Measurements from ENCODE around the gene RAB27B.

The RAB27B gene

DNA sequence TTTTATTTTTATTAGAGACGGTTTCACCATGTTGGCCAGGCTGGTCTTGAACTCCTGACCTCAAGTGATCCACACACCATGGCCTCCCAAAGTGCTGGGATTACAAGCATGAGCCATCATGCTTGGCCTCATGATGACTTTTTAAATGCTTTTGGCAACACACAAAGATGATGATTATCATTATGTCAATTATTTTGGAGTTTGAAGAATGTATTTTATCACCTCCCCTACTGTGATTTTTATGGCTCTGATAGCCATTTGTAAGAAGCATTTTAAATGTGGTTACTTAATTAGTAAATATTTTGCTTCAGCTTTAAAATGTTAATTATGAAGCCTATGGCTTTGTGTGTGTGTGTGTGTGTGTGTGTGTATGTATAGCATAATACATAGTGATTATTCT, 45.1 kb upstream of the RAB27B start:
- no peak for DNase-seq (ENCODE audit: low read depth in 1 of 2, low spot score in 1 of 2)
- H3K27ac ChIP-seq (replicated peaks): no peak overlapping the region
- H3K27me3 ChIP-seq (ENCODE audit: insufficient read depth, poor library complexity, severe bottlenecking): no peaks in the 10 kb centered on the region
- H3K4me3 ChIP-seq (replicated peaks; ENCODE audit: insufficient read depth, low read length): no peak overlapping the region
- TF ChIP-seq POLR2AphosphoS5 (IDR thresholded peaks at IDR 0.05; ENCODE audit: low read depth) (no peak), GABPA (IDR thresholded peaks at IDR 0.05; ENCODE audit: low read depth) (no peak), SPI1 (IDR thresholded peaks at IDR 0.05; ENCODE audit: borderline replicate concordance, low read depth) (no peak), CTCF (IDR thresholded peaks at IDR 0.05; ENCODE audit: insufficient read depth, low read length) (no peak)
- TF ChIP-seq, protein P1, sequence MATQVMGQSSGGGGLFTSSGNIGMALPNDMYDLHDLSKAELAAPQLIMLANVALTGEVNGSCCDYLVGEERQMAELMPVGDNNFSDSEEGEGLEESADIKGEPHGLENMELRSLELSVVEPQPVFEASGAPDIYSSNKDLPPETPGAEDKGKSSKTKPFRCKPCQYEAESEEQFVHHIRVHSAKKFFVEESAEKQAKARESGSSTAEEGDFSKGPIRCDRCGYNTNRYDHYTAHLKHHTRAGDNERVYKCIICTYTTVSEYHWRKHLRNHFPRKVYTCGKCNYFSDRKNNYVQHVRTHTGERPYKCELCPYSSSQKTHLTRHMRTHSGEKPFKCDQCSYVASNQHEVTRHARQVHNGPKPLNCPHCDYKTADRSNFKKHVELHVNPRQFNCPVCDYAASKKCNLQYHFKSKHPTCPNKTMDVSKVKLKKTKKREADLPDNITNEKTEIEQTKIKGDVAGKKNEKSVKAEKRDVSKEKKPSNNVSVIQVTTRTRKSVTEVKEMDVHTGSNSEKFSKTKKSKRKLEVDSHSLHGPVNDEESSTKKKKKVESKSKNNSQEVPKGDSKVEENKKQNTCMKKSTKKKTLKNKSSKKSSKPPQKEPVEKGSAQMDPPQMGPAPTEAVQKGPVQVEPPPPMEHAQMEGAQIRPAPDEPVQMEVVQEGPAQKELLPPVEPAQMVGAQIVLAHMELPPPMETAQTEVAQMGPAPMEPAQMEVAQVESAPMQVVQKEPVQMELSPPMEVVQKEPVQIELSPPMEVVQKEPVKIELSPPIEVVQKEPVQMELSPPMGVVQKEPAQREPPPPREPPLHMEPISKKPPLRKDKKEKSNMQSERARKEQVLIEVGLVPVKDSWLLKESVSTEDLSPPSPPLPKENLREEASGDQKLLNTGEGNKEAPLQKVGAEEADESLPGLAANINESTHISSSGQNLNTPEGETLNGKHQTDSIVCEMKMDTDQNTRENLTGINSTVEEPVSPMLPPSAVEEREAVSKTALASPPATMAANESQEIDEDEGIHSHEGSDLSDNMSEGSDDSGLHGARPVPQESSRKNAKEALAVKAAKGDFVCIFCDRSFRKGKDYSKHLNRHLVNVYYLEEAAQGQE (IDR thresholded peaks at IDR 0.05; ENCODE audit: insufficient replicate concordance, low read depth): no peak

DNA sequence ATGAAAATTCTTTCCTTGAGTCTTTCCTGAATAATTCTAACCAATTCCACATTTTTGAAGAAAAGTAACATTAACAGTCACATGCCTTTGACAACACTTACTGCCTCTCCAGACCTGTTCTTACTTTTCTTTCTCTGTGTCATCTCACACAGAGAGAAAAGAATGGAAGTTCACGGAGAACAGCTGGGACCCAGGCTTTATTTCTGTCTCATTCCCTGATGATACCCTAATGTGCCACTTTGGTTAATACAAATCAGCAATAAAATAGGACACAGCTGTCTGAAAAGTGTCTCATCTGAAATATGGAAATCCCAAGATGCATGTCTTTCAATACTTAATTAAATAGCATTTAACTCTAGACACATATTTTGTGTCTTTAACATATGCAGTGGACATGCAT, 42.1 kb upstream of the RAB27B start:
- no peak for TF ChIP-seq GABPA (IDR thresholded peaks at IDR 0.05; ENCODE audit: low read depth)
- no peak overlapping the region for H3K4me3 ChIP-seq (replicated peaks; ENCODE audit: insufficient read depth, low read length)
- DNase-seq (ENCODE audit: low read depth in 1 of 2, low spot score in 1 of 2): no peak
- no peak overlapping the region for H3K27ac ChIP-seq (replicated peaks)
- H3K27me3 ChIP-seq (ENCODE audit: insufficient read depth, poor library complexity, severe bottlenecking): no peaks in the 10 kb centered on the region

DNA sequence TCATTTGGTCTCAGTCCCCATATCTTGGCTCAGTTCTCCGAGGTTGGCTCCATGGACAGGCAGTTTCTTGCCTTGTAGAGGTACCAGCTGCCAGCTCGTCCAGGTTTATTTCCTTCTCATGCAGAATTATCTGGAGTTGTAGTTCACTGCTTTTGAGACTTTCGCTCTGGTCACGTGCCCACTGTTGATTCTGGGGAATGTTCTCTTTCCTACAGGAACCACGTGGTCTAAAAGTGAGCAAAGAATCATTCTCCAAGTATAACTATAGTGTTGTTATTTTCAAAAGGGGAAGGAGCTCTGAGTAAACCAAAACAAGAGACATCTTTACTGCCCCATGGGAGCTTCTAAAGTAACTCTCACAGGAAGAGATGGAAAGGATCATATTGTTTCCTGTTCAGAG, 41.2 kb upstream of the RAB27B start:
- DNase-seq (ENCODE audit: low read depth in 1 of 2, low spot score in 1 of 2): no peak
- no peak for TF ChIP-seq CTCF (IDR thresholded peaks at IDR 0.05; ENCODE audit: insufficient read depth, low read length)
- TF ChIP-seq POLR2AphosphoS5 (IDR thresholded peaks at IDR 0.05; ENCODE audit: low read depth): no peak
- TF ChIP-seq GABPA (IDR thresholded peaks at IDR 0.05; ENCODE audit: low read depth): no peak
- no peak for TF ChIP-seq SPI1 (IDR thresholded peaks at IDR 0.05; ENCODE audit: borderline replicate concordance, low read depth)
- TF ChIP-seq, protein P1 (IDR thresholded peaks at IDR 0.05; ENCODE audit: insufficient replicate concordance, low read depth): no peak
- Histone ChIP-seq H3K27me3 (ENCODE audit: insufficient read depth, poor library complexity, severe bottlenecking) (no peaks in the 10 kb centered on the region), H3K4me3 (replicated peaks; ENCODE audit: insufficient read depth, low read length) (no peak overlapping the region), H3K27ac (replicated peaks) (no peak overlapping the region)

GRCh38 chr18:54787616-54788015, 40.7 kb upstream of the RAB27B start:
- Histone ChIP-seq H3K4me3 (replicated peaks; ENCODE audit: insufficient read depth, low read length) (no peak overlapping the region), H3K27me3 (ENCODE audit: insufficient read depth, poor library complexity, severe bottlenecking) (no peaks in the 10 kb centered on the region), H3K27ac (replicated peaks) (no peak overlapping the region)
- TF ChIP-seq SPI1 (IDR thresholded peaks at IDR 0.05; ENCODE audit: borderline replicate concordance, low read depth) (no peak), POLR2AphosphoS5 (IDR thresholded peaks at IDR 0.05; ENCODE audit: low read depth) (no peak), GABPA (IDR thresholded peaks at IDR 0.05; ENCODE audit: low read depth) (no peak), CTCF (IDR thresholded peaks at IDR 0.05; ENCODE audit: insufficient read depth, low read length) (no peak)
- TF ChIP-seq, protein P1 (IDR thresholded peaks at IDR 0.05; ENCODE audit: insufficient replicate concordance, low read depth): no peak
- no peak for DNase-seq (ENCODE audit: low read depth in 1 of 2, low spot score in 1 of 2)
